Left lung (tissue), 10 donors: ENCODE measurements around the gene ADAMTS17. TPM values are rescaled to one million over a fixed set of nuclear protein-coding genes. Genes with fewer than 3 reads are reported as not detected.

ENCODE experiments used
- ATAC-seq: fragments of 200-7000 bp; cut with Tn5 transposase; one replicate; pipeline ENCODE4 v1.9.1; 2020; ENCODE audit warnings: moderate library complexity
- DNase-seq, 4 donors: peaks; one replicate each; pipeline ENCODE4 v3.0.0-alpha.2; 2013 to 2020
- H3K27ac ChIP-seq, 2 donors: fragments of 200-600 bp; sonication (generic) in 1 of 2; one replicate each; pipeline versions ENCODE4 v1.5.0 to v1.8.0; 2020 to 2021
- H3K27me3 ChIP-seq, 2 donors: fragments of 200-600 bp; sonication (generic) in 1 of 2; one replicate each; pipeline versions ENCODE4 v1.5.0 to v1.8.0; 2020 to 2021
- H3K36me3 ChIP-seq, 2 donors: fragments of 200-600 bp; sonication (generic) in 1 of 2; one replicate each; pipeline versions ENCODE4 v1.5.0 to v1.8.0; 2020 to 2021
- H3K4me1 ChIP-seq, 2 donors: fragments of 200-600 bp; one replicate each; pipeline ENCODE4 v1.8.0; 2021
- H3K4me3 ChIP-seq, 2 donors: fragments of 200-600 bp; sonication (generic) in 1 of 2; one replicate each; pipeline versions ENCODE4 v1.5.0 to v1.8.0; 2020 to 2021; ENCODE audit warnings: mild to moderate bottlenecking in 1 of 2
- H3K9me3 ChIP-seq, 2 donors: fragments of 200-600 bp; sonication (generic) in 1 of 2; one replicate each; pipeline versions ENCODE4 v1.5.0 to v1.8.0; 2020 to 2021
- CTCF ChIP-seq, 2 donors: fragments of 200-600 bp; sonication (generic) in 1 of 2; IDR thresholded peaks; one replicate each; pipeline versions ENCODE4 v1.5.0 to v1.8.0; 2021; ENCODE audit warnings: antibody characterized with exemption in 2 of 2
- intact Hi-C, 2 donors: fragments of 100-400 bp; cut with DNase I; formaldehyde crosslinking; loops; one replicate each; pipeline versions ENCODE4 v1.11.2 to v1.14.2; 2022
- polyA plus RNA-seq, 6 donors: library from polyadenylated mRNA; unstranded; fragments of 120-200 nt; gene quantifications; one replicate each; pipeline ENCODE4 v1.2.1, GENCODE V29; 2013; ENCODE audit not compliant: insufficient read length in 6 of 6
- total RNA-seq, 2 donors: library from RNA; stranded (reverse); fragmentation: NEBNext Ultra II Directional; extraction: Animal tissue kit (Norgen Biotek cat#: 25700); gene quantifications; one replicate each; pipeline ENCODE4 v1.2.1, GENCODE V29; 2021
- donor health status: DM: no; HTN: yes; CAD: no.
- donor health status: DM: no; HTN: no; CAD: no.

ADAMTS17 gene
- total and polyA plus RNA-seq, 8 donors = 2.0 to 3.9 (median 3.4) TPM

- H3K9me3 ChIP-seq = peaks cover 0 to 37% of the 10 kb centered on the region in 2 donors
- DNase-seq (no peak), ATAC-seq (no peak)
- no peaks in the 10 kb centered on the region for H3K36me3 ChIP-seq
- no peak overlapping the region for H3K27ac ChIP-seq
- H3K4me3 ChIP-seq = no peak overlapping the region
- TF ChIP-seq CTCF (IDR thresholded peaks at IDR 0.05) = no peak
- no peaks in the 10 kb centered on the region for H3K27me3 ChIP-seq
- intact Hi-C loops = no loop called here
- H3K4me1 ChIP-seq = no peaks in the 10 kb centered on the region
Measured at GRCh38 chr15:100169615-100170290, 172.0 kb downstream of the ADAMTS17 start.

- intact Hi-C loops = no loop called here
- no peak for ATAC-seq
Measured at GRCh38 chr15:100168787-100169186, 173.0 kb downstream of the ADAMTS17 start.

GRCh38 chr15:100167884-100168375 is 173.8 kb downstream of the ADAMTS17 start:
- intact Hi-C loops = no loop called here

More at GRCh38 chr15:100168787-100169186, 173.0 kb downstream of the ADAMTS17 start:
- Histone ChIP-seq H3K36me3 (no peaks in the 10 kb centered on the region), H3K9me3 (peaks cover 0 to 30% of the 10 kb centered on the region in 2 donors), H3K4me3 (no peak overlapping the region), H3K27ac (no peak overlapping the region), H3K27me3 (no peaks in the 10 kb centered on the region), H3K4me1 (no peaks in the 10 kb centered on the region)
- DNase-seq = no peak
- TF ChIP-seq CTCF (IDR thresholded peaks at IDR 0.05) = no peak

GRCh38 chr15:100166313-100166712 is 175.5 kb downstream of the ADAMTS17 start:
- ATAC-seq = no peak
- TF ChIP-seq CTCF (IDR thresholded peaks at IDR 0.05) = no peak
- Histone ChIP-seq H3K27ac (no peak overlapping the region), H3K27me3 (no peaks in the 10 kb centered on the region), H3K9me3 (peaks cover 0 to 5% of the 10 kb centered on the region in 2 donors), H3K4me1 (no peaks in the 10 kb centered on the region), H3K36me3 (no peaks in the 10 kb centered on the region), H3K4me3 (no peak overlapping the region)
- intact Hi-C loops = no loop called here
- no peak for DNase-seq

More at GRCh38 chr15:100167884-100168375, 173.8 kb downstream of the ADAMTS17 start:
- DNase-seq (no peak), ATAC-seq (no peak)
- H3K27me3 ChIP-seq = no peaks in the 10 kb centered on the region
- H3K4me1 ChIP-seq = no peaks in the 10 kb centered on the region
- H3K36me3 ChIP-seq = no peaks in the 10 kb centered on the region
- peaks cover 0 to 22% of the 10 kb centered on the region in 2 donors for H3K9me3 ChIP-seq
- no peak for TF ChIP-seq CTCF (IDR thresholded peaks at IDR 0.05)
- no peak overlapping the region for H3K27ac ChIP-seq
- H3K4me3 ChIP-seq = no peak overlapping the region

- Histone ChIP-seq H3K27me3 (no peaks in the 10 kb centered on the region), H3K4me3 (no peak overlapping the region), H3K9me3 (no peaks in the 10 kb centered on the region), H3K27ac (no peak overlapping the region), H3K4me1 (no peaks in the 10 kb centered on the region), H3K36me3 (no peaks in the 10 kb centered on the region)
- no peak for DNase-seq
- intact Hi-C loops = no loop called here
- TF ChIP-seq CTCF (IDR thresholded peaks at IDR 0.05) = no peak
- no peak for ATAC-seq
Measured at GRCh38 chr15:100163961-100164360, 177.8 kb downstream of the ADAMTS17 start.
